Vagina (tissue), 2 donors: ENCODE data around the gene E4F1. TPM values are rescaled to one million over a fixed set of nuclear protein-coding genes. Genes with fewer than 3 reads are reported as not detected.
A peak's percentile ranks its signal among the peaks of the same experiment; 100 is the strongest.
"Not testable (repeated sequence)": the region's sequence is repeated elsewhere in the genome, so short reads cannot be mapped to it uniquely, and the experiment has no call there.

Source experiments
- DNase-seq, 2 donors: peaks; one replicate each; pipeline ENCODE4 v3.0.0-alpha.2; 2017; ENCODE audit errors: extremely low spot score in 2 of 2
- H3K27ac ChIP-seq: fragments of 200-600 bp; sonication (generic); one replicate; pipeline ENCODE4 v1.5.1; 2019
- H3K27me3 ChIP-seq: fragments of 200-600 bp; sonication (generic); one replicate; pipeline ENCODE4 v1.5.1; 2019
- H3K36me3 ChIP-seq, 2 donors: fragments of 200-600 bp; sonication (generic); one replicate each; pipeline ENCODE4 v1.5.1; 2017 to 2019
- H3K4me1 ChIP-seq: fragments of 200-600 bp; sonication (generic); one replicate; pipeline ENCODE4 v1.5.1; 2019
- H3K4me3 ChIP-seq, 2 donors: fragments of 200-600 bp; sonication (generic); 1 replicate in 1 of 2; 2 replicates in 1 of 2; pipeline ENCODE4 v1.5.1; 2016 to 2019
- H3K9me3 ChIP-seq: fragments of 200-600 bp; sonication (generic); one replicate; pipeline ENCODE4 v1.5.1; 2019
- CTCF ChIP-seq, 3 experiments: fragments of 450-650 bp in 2 of 3; fragments of 200-600 bp in 1 of 3; sonication (generic) in 1 of 3; IDR thresholded peaks; one replicate each; pipeline ENCODE4 v1.5.1; 2017 to 2019; ENCODE audit warnings: antibody characterized with exemption in 3 of 3, mild to moderate bottlenecking in 2 of 3, moderate library complexity in 2 of 3
- POLR2A ChIP-seq, 2 donors: fragments of 450-650 bp; IDR thresholded peaks; one replicate each; pipeline ENCODE4 v1.6.1; 2017; ENCODE audit warnings: antibody characterized with exemption in 2 of 2, mild to moderate bottlenecking in 2 of 2, moderate library complexity in 2 of 2
- POLR2AphosphoS5 ChIP-seq, 2 donors: sonication (generic); formaldehyde crosslinking; IDR thresholded peaks; one replicate each; pipeline ENCODE4 v1.9.0; 2017; ENCODE audit warnings: antibody characterized with exemption in 2 of 2, mild to moderate bottlenecking in 2 of 2, low read depth in 1 of 2; ENCODE audit not compliant: insufficient read depth in 1 of 2
- intact Hi-C: fragments of 100-400 bp; cut with DNase I; formaldehyde crosslinking; loops from one replicate; pipeline ENCODE4 v1.15.1; 2023
- total RNA-seq: library from RNA; depleted of rRNA; stranded (reverse); fragments of >200 nt; gene quantifications from one replicate; pipeline ENCODE4 v1.2.3, GENCODE V29; 2016

The E4F1 gene
- total RNA-seq, 1 donor from 2014 or later = 70.0 TPM

GRCh38 chr16:2256531-2257140 is 33.2 kb downstream of the E4F1 start:
- Histone ChIP-seq H3K4me3 (no peak overlapping the region), H3K27ac (no peak overlapping the region), H3K4me1 (peaks cover 7% of the 10 kb centered on the region), H3K36me3 (peaks cover 3 to 77% of the 10 kb centered on the region in 2 donors), H3K9me3 (no peaks in the 10 kb centered on the region), H3K27me3 (no peaks in the 10 kb centered on the region)
- intact Hi-C loops = loop anchor here (10.0 kb wide), 1 partner anchor 258 kb away; the partner anchor contains the start of gene ATP6V0C
- no peak for DNase-seq
- TF ChIP-seq POLR2AphosphoS5 (IDR thresholded peaks at IDR 0.05; ENCODE audit: insufficient read depth in 1 of 2, low read depth in 1 of 2) = no peak
- no peak for TF ChIP-seq CTCF (IDR thresholded peaks at IDR 0.05)
- TF ChIP-seq POLR2A (IDR thresholded peaks at IDR 0.05) = no peak

DNA sequence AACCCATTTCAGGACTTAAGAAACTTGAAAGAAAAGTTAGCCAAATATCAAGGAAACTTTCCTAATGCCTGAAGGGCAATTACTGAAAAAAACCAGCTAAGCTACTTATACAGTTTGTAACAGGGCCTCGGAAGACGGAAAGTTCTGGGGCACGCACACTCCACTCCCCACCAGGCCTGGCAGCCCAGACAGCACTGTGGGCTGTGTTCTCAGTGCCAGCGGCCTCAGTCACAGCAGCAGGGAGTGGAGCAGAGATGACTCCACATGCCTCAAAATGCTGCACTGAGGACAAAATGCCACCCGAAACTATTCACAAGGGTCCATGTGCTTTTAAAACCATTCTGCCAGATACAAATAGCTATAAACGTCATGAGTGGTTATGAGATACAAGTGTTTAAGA is 34.3 kb downstream of the E4F1 start:
- TF ChIP-seq POLR2A (IDR thresholded peaks at IDR 0.05) (no peak), CTCF (IDR thresholded peaks at IDR 0.05) (no peak), POLR2AphosphoS5 (IDR thresholded peaks at IDR 0.05; ENCODE audit: insufficient read depth in 1 of 2, low read depth in 1 of 2) (no peak)
- intact Hi-C loops = loop anchor here (10.0 kb wide), 1 partner anchor 257 kb away; the partner anchor contains the start of gene ATP6V0C
- H3K4me3 ChIP-seq = no peak overlapping the region
- DNase-seq = no peak
- no peaks in the 10 kb centered on the region for H3K27me3 ChIP-seq
- H3K36me3 ChIP-seq = peaks cover 3 to 88% of the 10 kb centered on the region in 2 donors
- no peaks in the 10 kb centered on the region for H3K9me3 ChIP-seq
- no peak overlapping the region for H3K27ac ChIP-seq
- H3K4me1 ChIP-seq = no peaks in the 10 kb centered on the region

DNA sequence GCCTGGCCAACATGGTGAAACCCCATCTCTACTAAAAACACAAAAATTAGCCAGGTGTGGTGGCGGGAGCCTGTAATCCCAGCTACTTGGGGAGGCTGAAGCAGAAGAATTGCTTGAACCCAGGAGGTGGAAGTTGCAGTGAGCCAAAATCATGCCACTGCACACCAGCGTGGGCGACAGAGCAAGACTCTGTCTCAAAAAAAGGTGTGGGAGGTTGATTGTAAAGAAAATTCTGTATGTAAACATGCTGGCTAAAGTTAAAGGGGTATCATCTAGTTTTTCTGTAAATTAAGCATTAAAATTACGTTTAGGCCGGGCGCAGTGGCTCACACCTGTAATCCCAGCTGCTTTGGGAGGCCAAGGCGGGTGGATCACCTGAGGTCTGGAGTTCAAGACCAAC is 35.1 kb downstream of the E4F1 start:
- H3K9me3 ChIP-seq, H3K4me3 ChIP-seq, H3K27ac ChIP-seq, H3K27me3 ChIP-seq, H3K4me1 ChIP-seq, DNase-seq: not testable (repeated sequence)
- intact Hi-C loops = loop anchor here (10.0 kb wide), 1 partner anchor 256 kb away; the partner anchor contains the start of gene ATP6V0C
- H3K36me3 ChIP-seq = peaks cover 3 to 88% of the 10 kb centered on the region in 2 donors

DNA sequence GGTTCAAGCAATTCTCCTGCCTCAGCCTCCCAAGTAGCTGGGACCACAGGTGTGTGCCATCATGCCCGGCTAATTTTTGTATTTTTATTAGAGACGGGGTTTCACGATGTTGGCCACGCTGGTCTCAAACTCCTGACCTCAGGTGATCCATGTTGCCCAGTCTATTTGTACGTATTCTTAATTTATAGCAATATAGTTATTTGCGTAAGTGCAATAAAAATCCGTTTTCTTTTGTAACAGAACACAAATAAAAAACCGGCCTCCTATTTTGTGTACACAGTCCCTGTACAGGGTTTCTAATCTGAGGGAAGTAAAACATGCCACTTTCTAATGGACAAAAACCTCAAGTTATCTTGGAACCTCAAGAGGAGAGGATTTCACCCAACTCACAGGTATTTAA is 36.9 kb downstream of the E4F1 start:
- H3K36me3 ChIP-seq = peaks cover 2 to 83% of the 10 kb centered on the region in 2 donors
- intact Hi-C loops = no loop called here
- TF ChIP-seq POLR2A (IDR thresholded peaks at IDR 0.05) (no peak), CTCF (IDR thresholded peaks at IDR 0.05) (no peak), POLR2AphosphoS5 (IDR thresholded peaks at IDR 0.05; ENCODE audit: insufficient read depth in 1 of 2, low read depth in 1 of 2) (no peak)
- H3K9me3 ChIP-seq = no peaks in the 10 kb centered on the region
- no peak for DNase-seq
- no peak overlapping the region for H3K27ac ChIP-seq
- H3K4me3 ChIP-seq = no peak overlapping the region
- no peaks in the 10 kb centered on the region for H3K27me3 ChIP-seq
- peaks cover 3% of the 10 kb centered on the region for H3K4me1 ChIP-seq

- intact Hi-C loops, H3K27ac ChIP-seq, H3K9me3 ChIP-seq, DNase-seq, H3K4me3 ChIP-seq, H3K27me3 ChIP-seq: not testable (repeated sequence)
- H3K4me1 ChIP-seq = peaks cover 23% of the 10 kb centered on the region
- H3K36me3 ChIP-seq = peaks cover 0 to 56% of the 10 kb centered on the region in 2 donors
Measured at GRCh38 chr16:2263026-2263425, 39.6 kb downstream of the E4F1 start.

- H3K9me3 ChIP-seq, DNase-seq, intact Hi-C loops, H3K27me3 ChIP-seq: not testable (repeated sequence)
- H3K4me3 ChIP-seq = peak overlapping the region; percentile 77 to 93
- peak overlapping the region; percentile 96 for H3K27ac ChIP-seq
- H3K36me3 ChIP-seq = peaks cover 0 to 20% of the 10 kb centered on the region in 2 donors
- H3K4me1 ChIP-seq = peaks cover 47% of the 10 kb centered on the region
Measured at GRCh38 chr16:2266887-2267286, 43.5 kb downstream of the E4F1 start.

DNA sequence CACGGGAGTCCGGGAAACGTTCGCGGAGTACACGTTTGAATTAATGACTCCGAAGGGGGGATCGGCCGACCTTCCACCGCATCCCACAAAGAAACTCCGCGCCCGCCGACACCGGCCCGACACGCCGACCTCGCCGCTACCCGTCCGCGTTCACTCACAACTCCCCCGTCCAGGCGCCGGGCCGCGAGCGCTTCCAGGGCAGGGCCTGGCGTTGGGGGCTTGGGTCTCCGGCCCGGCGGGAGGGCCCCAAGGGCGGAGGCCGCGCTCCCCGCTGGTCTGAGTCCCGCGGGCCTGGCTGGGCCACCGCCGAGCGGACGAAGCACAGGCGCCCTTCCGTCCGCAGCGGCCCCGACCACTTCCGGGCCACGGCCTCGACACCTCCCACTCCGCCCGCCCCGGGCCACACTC is 44.1 kb downstream of the E4F1 start:
- DNase-seq, intact Hi-C loops, H3K9me3 ChIP-seq, H3K27me3 ChIP-seq: not testable (repeated sequence)
- Histone ChIP-seq H3K4me1 (peaks cover 47% of the 10 kb centered on the region), H3K4me3 (peak overlapping the region; percentile 77 to 93), H3K36me3 (peaks cover 0 to 14% of the 10 kb centered on the region in 2 donors), H3K27ac (peak overlapping the region; percentile 96)
